HEK293 (cell line): Measurements from ENCODE around the gene GALNT9.

Experiments used
- CTCF ChIA-PET: fragments of 350-600 bp; formaldehyde crosslinking; extraction: SDS; loops from one replicate; lab custom pipeline; 2021; ENCODE audit warnings: antibody characterized with exemption; lab: Yijun Ruan, JAX
- POLR2A ChIA-PET: fragments of 300-600 bp; formaldehyde crosslinking; extraction: SDS; loops from one replicate; lab custom pipeline; 2020; ENCODE audit warnings: antibody characterized with exemption, inconsistent platforms; lab: Yijun Ruan, JAX
- H3K27ac ChIP-seq: fragments of 200-500 bp; sonication (Bioruptor generic); 2 replicates; pipeline ENCODE4 v1.5.1; 2014; ENCODE audit warnings: low read depth, low read length, control low read depth, inconsistent platforms; ENCODE audit errors: extremely low read depth
- H3K36me3 ChIP-seq, 2 experiments: fragments of 200-500 bp in 1 of 2; sonication (Bioruptor generic) in 1 of 2; 1 replicate in 1 of 2; 2 replicates in 1 of 2; pipeline ENCODE4 v1.5.1; 2014 to 2017; ENCODE audit warnings: inconsistent platforms in 2 of 2, low read length in 2 of 2; ENCODE audit not compliant: control insufficient read depth in 2 of 2, insufficient read depth in 1 of 2
- H3K4me1 ChIP-seq: fragments of 200-500 bp; sonication (Bioruptor generic); 2 replicates; pipeline ENCODE4 v1.5.1; 2014; ENCODE audit warnings: mild to moderate bottlenecking, low read length, inconsistent platforms; ENCODE audit not compliant: control insufficient read depth, insufficient read depth
- H3K4me3 ChIP-seq: 2 replicates; pipeline ENCODE4 v1.5.1; 2011; ENCODE audit warnings: low read depth, mild to moderate bottlenecking, control low read depth, low read length, moderate library complexity
- H3K9me3 ChIP-seq: fragments of 200-500 bp; sonication (Bioruptor generic); 2 replicates; pipeline ENCODE4 v1.5.1; 2014; ENCODE audit warnings: low read depth, low read length, inconsistent platforms; ENCODE audit not compliant: control insufficient read depth, insufficient read depth
- EGR2 ChIP-seq: fragments of 450-650 bp; formaldehyde crosslinking; IDR thresholded peaks from 2 replicates; pipeline ENCODE4 v1.5.1; 2016; ENCODE audit warnings: low read depth, missing biosample characterization, missing genetic modification characterization
- GLIS1 ChIP-seq: fragments of 450-650 bp; formaldehyde crosslinking; IDR thresholded peaks from 2 replicates; pipeline ENCODE4 v1.5.1; 2016; ENCODE audit warnings: missing biosample characterization, missing genetic modification characterization
- GLIS2 ChIP-seq: fragments of 450-650 bp; formaldehyde crosslinking; IDR thresholded peaks from 2 replicates; pipeline ENCODE4 v1.5.1; 2016; ENCODE audit warnings: missing biosample characterization, missing genetic modification characterization
- PRDM1 ChIP-seq: fragments of 450-650 bp; formaldehyde crosslinking; IDR thresholded peaks from 2 replicates; pipeline ENCODE4; 2016; ENCODE audit warnings: missing biosample characterization, missing genetic modification characterization
- ZIC2 ChIP-seq: fragments of 450-650 bp; formaldehyde crosslinking; IDR thresholded peaks from 2 replicates; pipeline ENCODE4 v1.5.1; 2016; ENCODE audit warnings: missing biosample characterization, missing genetic modification characterization
- ZNF10 ChIP-seq: fragments of 450-650 bp; formaldehyde crosslinking; IDR thresholded peaks from 2 replicates; pipeline ENCODE4 v1.5.1; 2017; ENCODE audit warnings: missing biosample characterization, missing genetic modification characterization
- ZNF214 ChIP-seq: fragments of 450-650 bp; formaldehyde crosslinking; IDR thresholded peaks from 2 replicates; pipeline ENCODE4 v1.5.1; 2017; ENCODE audit warnings: missing biosample characterization, mild to moderate bottlenecking, missing genetic modification characterization, borderline replicate concordance
- ZNF529 ChIP-seq: fragments of 450-650 bp; formaldehyde crosslinking; IDR thresholded peaks from 2 replicates; pipeline ENCODE4 v1.5.1; 2017; ENCODE audit warnings: missing genetic modification characterization, missing biosample characterization; ENCODE audit not compliant: insufficient replicate concordance
- ZNF596 ChIP-seq: fragments of 450-650 bp; IDR thresholded peaks from 2 replicates; pipeline ENCODE4 v1.5.0; 2018; ENCODE audit warnings: missing biosample characterization, mild to moderate bottlenecking, missing genetic modification characterization, moderate library complexity
- ZNF626 ChIP-seq: fragments of 450-650 bp; sonication (Bioruptor Pico); formaldehyde crosslinking; IDR thresholded peaks from 2 replicates; pipeline ENCODE4 v1.5.1; 2018; ENCODE audit warnings: missing biosample characterization, missing genetic modification characterization, inconsistent platforms
- ZNF654 ChIP-seq: fragments of 450-650 bp; formaldehyde crosslinking; IDR thresholded peaks from 2 replicates; pipeline ENCODE4 v1.5.1; 2016; ENCODE audit warnings: low read depth, missing biosample characterization, missing genetic modification characterization
- ZNF664 ChIP-seq: fragments of 450-650 bp; formaldehyde crosslinking; IDR thresholded peaks from 2 replicates; pipeline ENCODE4 v1.5.1; 2016; ENCODE audit warnings: missing biosample characterization, missing genetic modification characterization
- ZNF785 ChIP-seq: fragments of 450-650 bp; formaldehyde crosslinking; IDR thresholded peaks from 2 replicates; pipeline ENCODE4 v1.5.1; 2016; ENCODE audit warnings: missing biosample characterization, missing genetic modification characterization
- TF ChIP-seq, protein P1 (sequence below): fragments of 450-650 bp; formaldehyde crosslinking; IDR thresholded peaks from 2 replicates; pipeline ENCODE4 v1.5.1; 2016; ENCODE audit warnings: missing biosample characterization, missing genetic modification characterization
- TF ChIP-seq, protein P2 (sequence below): fragments of 450-650 bp; formaldehyde crosslinking; IDR thresholded peaks from 2 replicates; pipeline ENCODE4 v1.5.1; 2016; ENCODE audit warnings: missing biosample characterization, missing genetic modification characterization, borderline replicate concordance
- TF ChIP-seq, protein P3 (sequence below): fragments of 450-650 bp; formaldehyde crosslinking; IDR thresholded peaks from 2 replicates; pipeline ENCODE4 v1.5.1; 2016; ENCODE audit warnings: missing biosample characterization, missing genetic modification characterization
- TF ChIP-seq, protein P4 (sequence below): fragments of 450-650 bp; formaldehyde crosslinking; IDR thresholded peaks from 2 replicates; pipeline ENCODE4 v1.5.1; 2016; ENCODE audit warnings: missing biosample characterization, missing genetic modification characterization
- TF ChIP-seq, protein P5 (sequence below): fragments of 450-650 bp; formaldehyde crosslinking; optimal IDR thresholded peaks from 2 replicates; pipeline ENCODE3; 2016; ENCODE audit warnings: missing biosample characterization, mild to moderate bottlenecking, missing genetic modification characterization
- TF ChIP-seq, protein P6 (sequence below): fragments of 450-650 bp; formaldehyde crosslinking; IDR thresholded peaks from 2 replicates; pipeline ENCODE4 v1.5.0; 2017; ENCODE audit warnings: missing biosample characterization, missing genetic modification characterization, borderline replicate concordance

Gene GALNT9

DNA sequence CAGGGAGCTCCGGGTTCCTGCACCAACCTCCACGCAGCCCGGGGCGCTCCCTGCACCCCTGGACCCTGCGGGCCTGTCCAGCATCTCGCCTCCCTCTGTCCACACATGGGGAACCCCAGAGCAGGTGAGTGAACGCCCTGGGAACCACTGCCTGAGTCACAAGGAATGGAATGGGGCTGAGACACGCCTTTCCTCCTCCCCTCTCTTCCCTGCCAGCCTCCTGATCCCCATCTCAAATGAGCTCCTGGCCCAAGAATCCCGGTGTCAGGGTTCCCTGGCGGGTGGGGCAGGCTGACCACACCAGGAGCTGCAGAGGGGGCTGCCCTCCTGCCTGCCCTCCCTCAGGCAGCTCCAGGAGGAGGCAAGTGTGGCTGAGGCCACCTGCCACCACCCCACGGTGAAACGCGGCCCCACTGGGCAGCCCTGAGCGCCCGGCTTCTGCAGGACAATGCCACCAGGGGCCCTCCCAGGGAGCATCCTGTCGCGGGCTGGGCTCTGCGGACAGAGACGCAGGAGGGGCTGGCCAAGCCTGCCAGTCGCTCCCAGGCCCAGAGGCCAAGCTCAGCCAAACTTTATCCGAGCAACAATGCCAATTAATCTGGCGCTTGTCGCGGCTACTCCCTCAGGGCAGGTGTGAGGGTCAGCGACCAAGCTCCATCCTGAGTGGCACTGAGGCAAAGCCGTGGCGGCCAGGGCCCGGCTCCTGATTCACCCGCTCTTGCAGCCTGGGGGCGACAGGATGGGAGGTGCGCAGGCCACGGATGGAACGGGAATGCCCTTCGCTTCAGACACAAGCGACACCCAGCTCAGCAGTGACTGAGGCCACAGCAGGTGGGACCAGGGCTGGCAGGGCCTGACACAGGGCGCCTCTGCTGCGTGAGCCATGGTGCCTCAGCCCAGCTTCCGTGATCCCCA, 44.3 kb downstream of the GALNT9 start:
- H3K4me3 ChIP-seq: no peak overlapping the region
- CTCF ChIA-PET: interaction anchor here (0.6 to 1.4 kb wide), 8 partner anchors 10 to 1174 kb away, joined by 3 to 8 read pairs (median 3); no protein-coding TSS in a partner anchor

DNA sequence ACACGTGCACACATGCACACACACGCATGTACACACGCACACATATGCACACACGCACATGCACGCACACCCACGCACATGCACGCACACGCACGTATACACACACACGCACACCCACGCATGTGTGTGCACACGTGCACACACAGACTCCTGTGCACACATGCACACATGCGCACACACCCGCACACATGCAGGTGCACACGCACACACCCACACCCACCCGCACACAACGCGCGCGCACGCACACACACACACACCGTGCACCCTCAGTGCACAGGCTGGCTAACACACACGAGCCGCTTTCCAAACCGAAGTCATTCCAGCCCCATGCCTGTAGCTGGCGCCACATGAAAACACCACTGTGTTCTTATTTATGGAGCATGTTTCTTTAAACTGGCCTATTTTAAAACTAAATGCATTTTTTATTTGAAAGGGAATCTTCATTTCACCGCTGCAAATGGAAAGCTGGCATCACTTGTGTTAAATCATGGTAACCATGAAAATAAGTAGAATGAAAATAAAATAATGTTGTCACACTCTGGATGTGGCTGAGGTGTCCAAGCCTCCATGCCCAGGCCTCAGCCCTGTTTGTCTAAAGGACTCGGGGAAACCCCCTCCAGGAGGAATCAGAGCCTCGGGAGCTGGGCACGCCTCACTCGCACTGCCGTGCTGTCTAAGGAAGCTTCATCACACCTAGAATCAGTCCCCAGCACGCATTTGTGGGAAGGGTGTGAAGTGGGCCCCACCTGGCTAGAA, 45.1 kb downstream of the GALNT9 start:
- H3K27ac ChIP-seq: no peak overlapping the region
- ChIA-PET CTCF (interaction anchor here (0.6 to 1.4 kb wide), 5 partner anchors 9 to 330 kb away, joined by 3 to 8 read pairs (median 3); no protein-coding TSS in a partner anchor), POLR2A (no interaction called here)
- H3K4me3 ChIP-seq: no peak overlapping the region
- H3K9me3 ChIP-seq: no peaks in the 10 kb centered on the region
- H3K4me1 ChIP-seq: no peaks in the 10 kb centered on the region
- H3K36me3 ChIP-seq: no peaks in the 10 kb centered on the region
- no peak for TF ChIP-seq ZNF529 (tag by site-specific recombination)
- no peak for TF ChIP-seq ZNF626 (tag by site-specific recombination)
- TF ChIP-seq, protein P1, sequence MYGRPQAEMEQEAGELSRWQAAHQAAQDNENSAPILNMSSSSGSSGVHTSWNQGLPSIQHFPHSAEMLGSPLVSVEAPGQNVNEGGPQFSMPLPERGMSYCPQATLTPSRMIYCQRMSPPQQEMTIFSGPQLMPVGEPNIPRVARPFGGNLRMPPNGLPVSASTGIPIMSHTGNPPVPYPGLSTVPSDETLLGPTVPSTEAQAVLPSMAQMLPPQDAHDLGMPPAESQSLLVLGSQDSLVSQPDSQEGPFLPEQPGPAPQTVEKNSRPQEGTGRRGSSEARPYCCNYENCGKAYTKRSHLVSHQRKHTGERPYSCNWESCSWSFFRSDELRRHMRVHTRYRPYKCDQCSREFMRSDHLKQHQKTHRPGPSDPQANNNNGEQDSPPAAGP: no peak
- TF ChIP-seq EGR2 (tag by site-specific recombination): peak; percentile 82
- peak; percentile 20 for TF ChIP-seq ZNF654 (tag by site-specific recombination)
- no peak for TF ChIP-seq ZNF785 (tag by site-specific recombination)
- TF ChIP-seq, protein P2, sequence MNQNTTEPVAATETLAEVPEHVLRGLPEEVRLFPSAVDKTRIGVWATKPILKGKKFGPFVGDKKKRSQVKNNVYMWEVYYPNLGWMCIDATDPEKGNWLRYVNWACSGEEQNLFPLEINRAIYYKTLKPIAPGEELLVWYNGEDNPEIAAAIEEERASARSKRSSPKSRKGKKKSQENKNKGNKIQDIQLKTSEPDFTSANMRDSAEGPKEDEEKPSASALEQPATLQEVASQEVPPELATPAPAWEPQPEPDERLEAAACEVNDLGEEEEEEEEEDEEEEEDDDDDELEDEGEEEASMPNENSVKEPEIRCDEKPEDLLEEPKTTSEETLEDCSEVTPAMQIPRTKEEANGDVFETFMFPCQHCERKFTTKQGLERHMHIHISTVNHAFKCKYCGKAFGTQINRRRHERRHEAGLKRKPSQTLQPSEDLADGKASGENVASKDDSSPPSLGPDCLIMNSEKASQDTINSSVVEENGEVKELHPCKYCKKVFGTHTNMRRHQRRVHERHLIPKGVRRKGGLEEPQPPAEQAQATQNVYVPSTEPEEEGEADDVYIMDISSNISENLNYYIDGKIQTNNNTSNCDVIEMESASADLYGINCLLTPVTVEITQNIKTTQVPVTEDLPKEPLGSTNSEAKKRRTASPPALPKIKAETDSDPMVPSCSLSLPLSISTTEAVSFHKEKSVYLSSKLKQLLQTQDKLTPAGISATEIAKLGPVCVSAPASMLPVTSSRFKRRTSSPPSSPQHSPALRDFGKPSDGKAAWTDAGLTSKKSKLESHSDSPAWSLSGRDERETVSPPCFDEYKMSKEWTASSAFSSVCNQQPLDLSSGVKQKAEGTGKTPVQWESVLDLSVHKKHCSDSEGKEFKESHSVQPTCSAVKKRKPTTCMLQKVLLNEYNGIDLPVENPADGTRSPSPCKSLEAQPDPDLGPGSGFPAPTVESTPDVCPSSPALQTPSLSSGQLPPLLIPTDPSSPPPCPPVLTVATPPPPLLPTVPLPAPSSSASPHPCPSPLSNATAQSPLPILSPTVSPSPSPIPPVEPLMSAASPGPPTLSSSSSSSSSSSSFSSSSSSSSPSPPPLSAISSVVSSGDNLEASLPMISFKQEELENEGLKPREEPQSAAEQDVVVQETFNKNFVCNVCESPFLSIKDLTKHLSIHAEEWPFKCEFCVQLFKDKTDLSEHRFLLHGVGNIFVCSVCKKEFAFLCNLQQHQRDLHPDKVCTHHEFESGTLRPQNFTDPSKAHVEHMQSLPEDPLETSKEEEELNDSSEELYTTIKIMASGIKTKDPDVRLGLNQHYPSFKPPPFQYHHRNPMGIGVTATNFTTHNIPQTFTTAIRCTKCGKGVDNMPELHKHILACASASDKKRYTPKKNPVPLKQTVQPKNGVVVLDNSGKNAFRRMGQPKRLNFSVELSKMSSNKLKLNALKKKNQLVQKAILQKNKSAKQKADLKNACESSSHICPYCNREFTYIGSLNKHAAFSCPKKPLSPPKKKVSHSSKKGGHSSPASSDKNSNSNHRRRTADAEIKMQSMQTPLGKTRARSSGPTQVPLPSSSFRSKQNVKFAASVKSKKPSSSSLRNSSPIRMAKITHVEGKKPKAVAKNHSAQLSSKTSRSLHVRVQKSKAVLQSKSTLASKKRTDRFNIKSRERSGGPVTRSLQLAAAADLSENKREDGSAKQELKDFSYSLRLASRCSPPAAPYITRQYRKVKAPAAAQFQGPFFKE (tag by site-specific recombination): no peak
- TF ChIP-seq ZNF214 (tag by site-specific recombination): no peak
- TF ChIP-seq, protein P3, sequence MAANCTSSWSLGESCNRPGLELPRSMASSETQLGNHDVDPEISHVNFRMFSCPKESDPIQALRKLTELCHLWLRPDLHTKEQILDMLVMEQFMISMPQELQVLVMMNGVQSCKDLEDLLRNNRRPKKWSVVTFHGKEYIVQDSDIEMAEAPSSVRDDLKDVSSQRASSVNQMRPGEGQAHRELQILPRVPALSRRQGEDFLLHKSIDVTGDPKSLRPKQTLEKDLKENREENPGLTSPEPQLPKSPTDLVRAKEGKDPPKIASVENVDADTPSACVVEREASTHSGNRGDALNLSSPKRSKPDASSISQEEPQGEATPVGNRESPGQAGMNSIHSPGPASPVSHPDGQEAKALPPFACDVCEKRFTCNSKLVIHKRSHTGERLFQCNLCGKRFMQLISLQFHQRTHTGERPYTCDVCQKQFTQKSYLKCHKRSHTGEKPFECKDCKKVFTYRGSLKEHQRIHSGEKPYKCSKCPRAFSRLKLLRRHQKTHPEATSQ: no peak
- peak; percentile 45; the same call in 1 of the 2 replicates for TF ChIP-seq PRDM1
- TF ChIP-seq, protein P4, sequence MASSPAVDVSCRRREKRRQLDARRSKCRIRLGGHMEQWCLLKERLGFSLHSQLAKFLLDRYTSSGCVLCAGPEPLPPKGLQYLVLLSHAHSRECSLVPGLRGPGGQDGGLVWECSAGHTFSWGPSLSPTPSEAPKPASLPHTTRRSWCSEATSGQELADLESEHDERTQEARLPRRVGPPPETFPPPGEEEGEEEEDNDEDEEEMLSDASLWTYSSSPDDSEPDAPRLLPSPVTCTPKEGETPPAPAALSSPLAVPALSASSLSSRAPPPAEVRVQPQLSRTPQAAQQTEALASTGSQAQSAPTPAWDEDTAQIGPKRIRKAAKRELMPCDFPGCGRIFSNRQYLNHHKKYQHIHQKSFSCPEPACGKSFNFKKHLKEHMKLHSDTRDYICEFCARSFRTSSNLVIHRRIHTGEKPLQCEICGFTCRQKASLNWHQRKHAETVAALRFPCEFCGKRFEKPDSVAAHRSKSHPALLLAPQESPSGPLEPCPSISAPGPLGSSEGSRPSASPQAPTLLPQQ (tag by site-specific recombination): peak; percentile 62; the same call in 1 of the 2 replicates
- TF ChIP-seq, protein P5, sequence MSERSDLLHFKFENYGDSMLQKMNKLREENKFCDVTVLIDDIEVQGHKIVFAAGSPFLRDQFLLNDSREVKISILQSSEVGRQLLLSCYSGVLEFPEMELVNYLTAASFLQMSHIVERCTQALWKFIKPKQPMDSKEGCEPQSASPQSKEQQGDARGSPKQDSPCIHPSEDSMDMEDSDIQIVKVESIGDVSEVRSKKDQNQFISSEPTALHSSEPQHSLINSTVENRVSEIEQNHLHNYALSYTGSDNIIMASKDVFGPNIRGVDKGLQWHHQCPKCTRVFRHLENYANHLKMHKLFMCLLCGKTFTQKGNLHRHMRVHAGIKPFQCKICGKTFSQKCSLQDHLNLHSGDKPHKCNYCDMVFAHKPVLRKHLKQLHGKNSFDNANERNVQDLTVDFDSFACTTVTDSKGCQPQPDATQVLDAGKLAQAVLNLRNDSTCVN (tag by site-specific recombination): peak; percentile 29
- TF ChIP-seq ZNF664: no peak

More for the DNA sequence above, 44.3 kb downstream of the GALNT9 start:
- TF ChIP-seq ZIC2 (tag by site-specific recombination): peak; percentile 75
- peak; percentile 64 for TF ChIP-seq GLIS1 (tag by site-specific recombination)
- TF ChIP-seq, protein P6, sequence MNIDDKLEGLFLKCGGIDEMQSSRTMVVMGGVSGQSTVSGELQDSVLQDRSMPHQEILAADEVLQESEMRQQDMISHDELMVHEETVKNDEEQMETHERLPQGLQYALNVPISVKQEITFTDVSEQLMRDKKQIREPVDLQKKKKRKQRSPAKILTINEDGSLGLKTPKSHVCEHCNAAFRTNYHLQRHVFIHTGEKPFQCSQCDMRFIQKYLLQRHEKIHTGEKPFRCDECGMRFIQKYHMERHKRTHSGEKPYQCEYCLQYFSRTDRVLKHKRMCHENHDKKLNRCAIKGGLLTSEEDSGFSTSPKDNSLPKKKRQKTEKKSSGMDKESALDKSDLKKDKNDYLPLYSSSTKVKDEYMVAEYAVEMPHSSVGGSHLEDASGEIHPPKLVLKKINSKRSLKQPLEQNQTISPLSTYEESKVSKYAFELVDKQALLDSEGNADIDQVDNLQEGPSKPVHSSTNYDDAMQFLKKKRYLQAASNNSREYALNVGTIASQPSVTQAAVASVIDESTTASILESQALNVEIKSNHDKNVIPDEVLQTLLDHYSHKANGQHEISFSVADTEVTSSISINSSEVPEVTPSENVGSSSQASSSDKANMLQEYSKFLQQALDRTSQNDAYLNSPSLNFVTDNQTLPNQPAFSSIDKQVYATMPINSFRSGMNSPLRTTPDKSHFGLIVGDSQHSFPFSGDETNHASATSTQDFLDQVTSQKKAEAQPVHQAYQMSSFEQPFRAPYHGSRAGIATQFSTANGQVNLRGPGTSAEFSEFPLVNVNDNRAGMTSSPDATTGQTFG: no peak
- TF ChIP-seq ZNF596: no peak
- TF ChIP-seq GLIS2 (tag by site-specific recombination): peak; percentile 50
- no peak for TF ChIP-seq ZNF10 (tag by site-specific recombination)
- no peaks in the 10 kb centered on the region for H3K36me3 ChIP-seq
- H3K27ac ChIP-seq: no peak overlapping the region
- POLR2A ChIA-PET: no interaction called here
- no peaks in the 10 kb centered on the region for H3K9me3 ChIP-seq
- H3K4me1 ChIP-seq: no peaks in the 10 kb centered on the region
